Measurements from ENCODE around the gene SLC2A14.
"Not testable (repeated sequence)": the region's sequence is repeated elsewhere in the genome, so short reads cannot be mapped to it uniquely, and the experiment has no call there.

GRCh38 chr12:7843149-7843548, 29.6 kb downstream of the SLC2A14 start:
- TF ChIP-seq POLR2AphosphoS5, POLR2A (IDR thresholded peaks at IDR 0.05; ENCODE audit: low read depth, low read length): not testable (repeated sequence)
